Fibroblast of lung (primary cell): Measurements from ENCODE around the gene CAMK2N2.

Experiments
- EZH2 ChIP-seq: IDR thresholded peaks from 2 replicates; pipeline ENCODE4 v1.5.1; 2012; ENCODE audit warnings: low read length, control low read depth, mild to moderate bottlenecking; ENCODE audit errors: missing control alignments
- TF ChIP-seq, protein P1 (sequence below), 2 donors: IDR thresholded peaks in 1 of 2; conservative IDR thresholded peaks in 1 of 2; 1 replicate in 1 of 2; 2 replicates in 1 of 2; pipeline ENCODE4 v1.5.1; 2011 to 2012; ENCODE audit warnings: low read length in 2 of 2, control low read depth in 1 of 2, inconsistent platforms in 1 of 2, low read depth in 1 of 2, mild to moderate bottlenecking in 1 of 2

DNA sequence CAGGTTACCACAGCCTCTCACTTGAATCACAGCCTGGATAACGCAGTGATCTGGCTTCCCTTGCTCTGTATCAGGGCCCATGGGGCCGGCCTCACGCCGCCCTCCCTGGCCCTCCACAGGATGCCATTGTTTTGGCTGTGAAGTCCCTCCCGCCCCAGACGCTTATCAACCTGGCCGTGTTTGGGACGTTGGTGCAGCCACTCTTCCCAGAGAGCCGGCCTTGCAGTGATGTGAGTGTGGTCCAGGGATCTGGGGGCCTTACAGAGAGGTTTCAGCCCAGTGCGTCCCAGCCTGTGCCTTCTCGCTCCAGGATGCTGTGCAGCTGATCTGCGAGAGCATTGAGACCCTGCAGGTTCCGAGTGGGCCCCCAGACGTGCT lies 25.3 kb downstream of the CAMK2N2 start:
- TF ChIP-seq, protein P1, sequence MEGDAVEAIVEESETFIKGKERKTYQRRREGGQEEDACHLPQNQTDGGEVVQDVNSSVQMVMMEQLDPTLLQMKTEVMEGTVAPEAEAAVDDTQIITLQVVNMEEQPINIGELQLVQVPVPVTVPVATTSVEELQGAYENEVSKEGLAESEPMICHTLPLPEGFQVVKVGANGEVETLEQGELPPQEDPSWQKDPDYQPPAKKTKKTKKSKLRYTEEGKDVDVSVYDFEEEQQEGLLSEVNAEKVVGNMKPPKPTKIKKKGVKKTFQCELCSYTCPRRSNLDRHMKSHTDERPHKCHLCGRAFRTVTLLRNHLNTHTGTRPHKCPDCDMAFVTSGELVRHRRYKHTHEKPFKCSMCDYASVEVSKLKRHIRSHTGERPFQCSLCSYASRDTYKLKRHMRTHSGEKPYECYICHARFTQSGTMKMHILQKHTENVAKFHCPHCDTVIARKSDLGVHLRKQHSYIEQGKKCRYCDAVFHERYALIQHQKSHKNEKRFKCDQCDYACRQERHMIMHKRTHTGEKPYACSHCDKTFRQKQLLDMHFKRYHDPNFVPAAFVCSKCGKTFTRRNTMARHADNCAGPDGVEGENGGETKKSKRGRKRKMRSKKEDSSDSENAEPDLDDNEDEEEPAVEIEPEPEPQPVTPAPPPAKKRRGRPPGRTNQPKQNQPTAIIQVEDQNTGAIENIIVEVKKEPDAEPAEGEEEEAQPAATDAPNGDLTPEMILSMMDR (conservative IDR thresholded peaks at IDR 0.05 in 1 of 2, IDR thresholded peaks at IDR 0.05 in 1 of 2; ENCODE audit: low read depth in 1 of 2, low read length in 2 of 2), result no peak
- no peak for TF ChIP-seq EZH2
